Measurements from ENCODE around the gene TEK.

DNA sequence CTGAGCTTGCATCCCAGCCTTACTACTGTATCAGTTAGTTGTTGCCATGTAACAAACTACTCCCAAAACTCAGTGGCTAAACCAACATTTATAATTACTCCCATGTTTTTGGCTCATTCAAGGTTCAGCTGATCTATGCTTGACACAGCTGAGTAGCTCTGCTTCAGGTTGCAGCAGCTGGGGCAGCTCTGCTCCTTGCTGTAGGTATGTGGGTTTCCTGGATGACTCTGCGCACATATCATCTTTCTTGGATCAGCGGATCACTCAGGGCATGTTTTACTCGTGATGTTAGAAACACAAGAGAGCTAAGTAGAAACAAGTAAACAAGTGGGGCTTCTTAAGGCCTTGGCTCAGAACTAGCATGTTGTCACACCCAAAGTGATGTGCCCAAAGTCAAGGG lies 15.1 kb downstream of the TEK start:
- TF ChIP-seq, protein P1, sequence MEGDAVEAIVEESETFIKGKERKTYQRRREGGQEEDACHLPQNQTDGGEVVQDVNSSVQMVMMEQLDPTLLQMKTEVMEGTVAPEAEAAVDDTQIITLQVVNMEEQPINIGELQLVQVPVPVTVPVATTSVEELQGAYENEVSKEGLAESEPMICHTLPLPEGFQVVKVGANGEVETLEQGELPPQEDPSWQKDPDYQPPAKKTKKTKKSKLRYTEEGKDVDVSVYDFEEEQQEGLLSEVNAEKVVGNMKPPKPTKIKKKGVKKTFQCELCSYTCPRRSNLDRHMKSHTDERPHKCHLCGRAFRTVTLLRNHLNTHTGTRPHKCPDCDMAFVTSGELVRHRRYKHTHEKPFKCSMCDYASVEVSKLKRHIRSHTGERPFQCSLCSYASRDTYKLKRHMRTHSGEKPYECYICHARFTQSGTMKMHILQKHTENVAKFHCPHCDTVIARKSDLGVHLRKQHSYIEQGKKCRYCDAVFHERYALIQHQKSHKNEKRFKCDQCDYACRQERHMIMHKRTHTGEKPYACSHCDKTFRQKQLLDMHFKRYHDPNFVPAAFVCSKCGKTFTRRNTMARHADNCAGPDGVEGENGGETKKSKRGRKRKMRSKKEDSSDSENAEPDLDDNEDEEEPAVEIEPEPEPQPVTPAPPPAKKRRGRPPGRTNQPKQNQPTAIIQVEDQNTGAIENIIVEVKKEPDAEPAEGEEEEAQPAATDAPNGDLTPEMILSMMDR (IDR thresholded peaks at IDR 0.05), result no peak
- TF ChIP-seq RFX5 (IDR thresholded peaks at IDR 0.05), result no peak
- no peak for TF ChIP-seq CHD2 (IDR thresholded peaks at IDR 0.05; ENCODE audit: low read length, partially characterized antibody)
